ENCODE data around the gene COPB2. TPM values are rescaled to one million over a fixed set of nuclear protein-coding genes. Genes with fewer than 3 reads are reported as not detected.

Gene COPB2
- total and polyA plus RNA-seq, 10 of the 15 experiments (the other 5 are each of a cell fraction or from before 2014, with no cell fraction given): 51.3 to 143 (median 116) TPM

DNA sequence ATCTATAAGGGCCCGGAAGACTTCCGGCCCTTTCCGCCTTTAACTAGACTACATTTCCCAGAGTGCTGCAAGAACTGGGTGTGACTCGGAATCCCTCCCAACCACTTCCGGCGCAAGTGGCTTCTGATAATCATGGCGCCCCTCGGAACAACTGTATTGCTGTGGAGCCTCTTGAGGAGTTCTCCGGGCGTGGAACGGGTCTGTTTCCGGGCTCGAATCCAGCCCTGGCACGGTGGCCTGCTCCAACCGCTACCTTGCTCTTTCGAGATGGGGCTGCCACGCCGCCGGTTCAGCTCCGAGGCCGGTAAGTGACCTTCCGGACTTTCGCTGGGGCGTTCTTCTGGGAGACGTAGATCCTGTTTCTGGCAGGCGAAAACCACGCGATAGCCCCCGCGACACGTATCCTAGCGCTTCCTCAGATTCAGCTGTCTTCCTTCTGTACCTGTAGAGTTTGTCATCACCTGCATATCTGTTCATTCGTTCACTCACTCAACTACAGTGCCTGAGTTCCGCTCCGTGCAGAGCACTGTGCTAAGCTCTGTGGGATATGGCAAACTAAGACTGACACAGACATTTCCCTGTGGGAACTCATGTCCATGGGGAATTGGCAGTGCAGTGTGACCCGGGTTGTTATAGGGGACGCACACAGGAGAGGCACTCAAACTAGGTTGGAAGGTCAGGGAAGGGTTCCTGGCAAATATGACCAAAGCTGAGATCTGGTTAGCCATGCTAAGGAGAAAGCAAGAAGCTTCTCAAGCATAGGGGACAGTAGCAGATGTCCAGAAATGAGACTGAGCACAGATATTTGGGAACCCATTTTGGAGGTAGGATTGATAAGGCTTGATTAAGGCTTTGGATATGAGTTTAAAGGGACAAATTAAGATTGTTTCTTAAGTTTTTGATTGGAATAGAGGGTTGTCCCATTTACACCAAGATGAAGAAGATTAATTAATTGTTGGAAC lies 45.3 kb downstream of the COPB2 start, which contains the start of gene MRPS22 (continued):
- no peak for TF ChIP-seq WRNIP1 (IDR thresholded peaks at IDR 0.05; ENCODE audit: borderline replicate concordance, low read depth, low read length)
- TF ChIP-seq ZNF592 (IDR thresholded peaks at IDR 0.05): no peak
- TF ChIP-seq CBX3 (IDR thresholded peaks at IDR 0.05; ENCODE audit: borderline replicate concordance, low read depth): no peak
- no peak for TF ChIP-seq STAT3 (IDR thresholded peaks at IDR 0.05; ENCODE audit: low read depth, low read length)
- TF ChIP-seq, protein P1, sequence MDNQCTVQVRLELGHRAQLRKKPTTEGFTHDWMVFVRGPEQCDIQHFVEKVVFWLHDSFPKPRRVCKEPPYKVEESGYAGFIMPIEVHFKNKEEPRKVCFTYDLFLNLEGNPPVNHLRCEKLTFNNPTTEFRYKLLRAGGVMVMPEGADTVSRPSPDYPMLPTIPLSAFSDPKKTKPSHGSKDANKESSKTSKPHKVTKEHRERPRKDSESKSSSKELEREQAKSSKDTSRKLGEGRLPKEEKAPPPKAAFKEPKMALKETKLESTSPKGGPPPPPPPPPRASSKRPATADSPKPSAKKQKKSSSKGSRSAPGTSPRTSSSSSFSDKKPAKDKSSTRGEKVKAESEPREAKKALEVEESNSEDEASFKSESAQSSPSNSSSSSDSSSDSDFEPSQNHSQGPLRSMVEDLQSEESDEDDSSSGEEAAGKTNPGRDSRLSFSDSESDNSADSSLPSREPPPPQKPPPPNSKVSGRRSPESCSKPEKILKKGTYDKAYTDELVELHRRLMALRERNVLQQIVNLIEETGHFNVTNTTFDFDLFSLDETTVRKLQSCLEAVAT (IDR thresholded peaks at IDR 0.05): peak; percentile 64; the same call in 1 of the 2 replicates
- TF ChIP-seq IRF5 (IDR thresholded peaks at IDR 0.05; ENCODE audit: borderline replicate concordance): no peak
- no peak for TF ChIP-seq SUZ12 (IDR thresholded peaks at IDR 0.05; ENCODE audit: unreplicated experiment)
- TF ChIP-seq MEF2A (IDR thresholded peaks at IDR 0.05; ENCODE audit: insufficient read depth, low read depth, low read length): no peak
- TF ChIP-seq CREM (IDR thresholded peaks at IDR 0.05; ENCODE audit: low read depth): peak; percentile 80
- no peak for TF ChIP-seq CHD1 (IDR thresholded peaks at IDR 0.05; ENCODE audit: low read depth, low read length)
- TF ChIP-seq ZNF274 (IDR thresholded peaks at IDR 0.05; ENCODE audit: insufficient read depth, insufficient read length): no peak
- no peak for TF ChIP-seq BCLAF1 (IDR thresholded peaks at IDR 0.05)
- 0 out of 2 replicates have a peak, but pooled peaks have one; percentile 45 for TF ChIP-seq GATAD2B (conservative IDR thresholded peaks at IDR 0.05; ENCODE audit: low read depth)
- no peak for TF ChIP-seq TCF3 (IDR thresholded peaks at IDR 0.05; ENCODE audit: borderline replicate concordance, insufficient read depth, low read depth, low read length)
- TF ChIP-seq EZH2 (IDR thresholded peaks at IDR 0.05; ENCODE audit: borderline replicate concordance, control insufficient read depth, low read depth, low read length): no peak
- no peak for TF ChIP-seq JUNB (IDR thresholded peaks at IDR 0.05)
- no peak for TF ChIP-seq PAX5 (IDR thresholded peaks at IDR 0.05; ENCODE audit: borderline replicate concordance, low read depth, low read length)
- TF ChIP-seq KLF5 (IDR thresholded peaks at IDR 0.05; ENCODE audit: partially characterized antibody): no peak
- TF ChIP-seq RELA (IDR thresholded peaks at IDR 0.05; ENCODE audit: borderline replicate concordance, partially characterized antibody): no peak
- no peak for TF ChIP-seq HDGF (IDR thresholded peaks at IDR 0.05)
